Stimulated activated CD4-positive, alpha-beta T cell treated with anti-CD3 and anti-CD28 coated beads, TNF-alpha, amount 100 ng/mL, for 1 hour (primary cell): Measurements from ENCODE around the gene HDGFL2.
"Not testable (repeated sequence)": the region's sequence is repeated elsewhere in the genome, so short reads cannot be mapped to it uniquely, and the experiment has no call there.

Experiments
- DNase-seq, 3 donors: peaks; one replicate each; pipeline ENCODE4 v3.0.0-alpha.2; 2020; ENCODE audit warnings: low read depth in 3 of 3, low spot score in 1 of 3

Gene HDGFL2

DNA sequence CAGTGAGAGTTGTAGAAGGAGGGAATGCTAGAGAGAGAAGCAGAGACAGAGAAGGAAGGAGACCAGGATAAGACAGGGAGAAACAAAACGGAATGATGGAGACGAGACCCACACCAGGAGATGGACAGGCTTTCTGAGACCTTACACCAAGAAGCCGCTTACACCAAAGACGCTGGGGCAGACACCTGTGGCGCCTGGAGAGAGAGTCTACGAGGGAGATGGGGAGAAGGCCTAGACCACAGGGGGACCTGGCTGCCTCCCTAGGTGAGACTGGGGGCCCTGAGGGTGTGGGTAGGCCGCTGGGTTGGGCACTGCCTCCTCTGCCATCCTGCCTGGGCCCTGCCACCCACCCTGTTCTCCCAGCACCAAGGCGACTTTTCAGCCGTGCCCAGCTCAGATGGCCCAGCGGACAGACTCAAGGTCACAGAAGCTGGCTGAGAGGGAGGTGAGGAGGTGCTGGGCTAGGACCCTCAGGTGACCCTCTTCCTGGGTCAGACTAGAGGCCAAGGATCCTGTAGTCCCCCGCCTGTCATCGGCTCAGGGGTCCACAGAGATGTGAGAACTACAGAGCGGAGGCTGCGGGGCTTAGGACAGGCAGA is 57.9 kb downstream of the HDGFL2 start:
- DNase-seq, result no peak

- no peak for DNase-seq
These were observed 59.6 kb downstream of the HDGFL2 start for GRCh38 chr19:4531562-4532165.

- no peak for DNase-seq
These were observed 61.2 kb downstream of the HDGFL2 start for GRCh38 chr19:4533334-4533733.

DNA sequence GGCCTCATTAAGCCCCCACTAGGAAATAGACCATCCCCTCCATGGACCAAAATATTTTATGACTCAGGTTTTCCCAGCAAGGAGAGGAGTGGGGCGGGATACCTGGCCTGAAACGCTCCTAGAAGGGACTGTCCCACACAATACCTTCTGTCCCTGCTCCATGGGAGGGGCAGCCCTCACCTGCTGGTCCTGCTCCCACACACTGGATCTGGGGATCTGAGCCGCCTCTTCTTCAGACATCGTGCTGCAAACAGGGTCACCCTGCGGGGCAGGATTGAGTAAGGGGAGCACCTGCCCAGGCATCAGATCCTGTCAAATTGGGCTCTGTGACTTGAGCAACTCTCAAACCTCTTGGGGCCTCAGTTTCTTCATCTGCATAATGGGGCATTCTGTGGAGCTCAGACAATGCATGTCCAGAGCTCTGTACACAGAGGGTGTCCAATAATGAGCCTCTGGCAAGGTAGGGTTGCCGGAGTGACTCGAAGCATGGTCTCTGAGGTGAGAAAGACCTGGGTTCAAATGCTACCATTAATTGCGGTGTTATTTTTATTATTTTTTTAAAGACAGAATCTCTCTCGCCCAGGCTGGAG is 61.8 kb downstream of the HDGFL2 start:
- no peak for DNase-seq

- DNase-seq, result peak in 1 of 3 donors; percentile 18
These were observed 63.0 kb downstream of the HDGFL2 start, which contains the start of gene PLIN5 for GRCh38 chr19:4534836-4535658. PLIN5 (minus strand) TSS chr19:4535224; CDS start chr19:4534074, 1,150 bp downstream.

GRCh38 chr19:4536798-4537197 is 64.7 kb downstream of the HDGFL2 start:
- no peak for DNase-seq

GRCh38 chr19:4537953-4538600 is 66.0 kb downstream of the HDGFL2 start:
- no peak for DNase-seq

DNA sequence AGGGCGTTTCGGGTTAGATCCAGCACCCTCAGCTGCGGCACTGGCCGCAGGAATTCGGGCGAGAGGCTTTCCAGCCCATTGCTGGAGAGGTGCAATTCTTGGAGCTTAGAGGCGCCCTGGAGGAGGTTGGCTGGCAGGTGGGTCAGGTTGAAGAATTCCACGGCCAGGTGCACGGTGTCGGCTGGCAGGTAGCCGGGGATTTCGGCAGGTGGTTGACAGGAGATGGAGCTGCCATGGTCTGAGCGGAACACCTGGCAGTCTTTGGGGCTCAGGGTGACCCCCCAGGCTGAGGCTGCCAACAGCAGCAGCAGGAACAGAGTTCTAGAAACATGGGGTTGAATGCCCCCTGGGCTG is 66.5 kb downstream of the HDGFL2 start:
- no peak for DNase-seq

DNA sequence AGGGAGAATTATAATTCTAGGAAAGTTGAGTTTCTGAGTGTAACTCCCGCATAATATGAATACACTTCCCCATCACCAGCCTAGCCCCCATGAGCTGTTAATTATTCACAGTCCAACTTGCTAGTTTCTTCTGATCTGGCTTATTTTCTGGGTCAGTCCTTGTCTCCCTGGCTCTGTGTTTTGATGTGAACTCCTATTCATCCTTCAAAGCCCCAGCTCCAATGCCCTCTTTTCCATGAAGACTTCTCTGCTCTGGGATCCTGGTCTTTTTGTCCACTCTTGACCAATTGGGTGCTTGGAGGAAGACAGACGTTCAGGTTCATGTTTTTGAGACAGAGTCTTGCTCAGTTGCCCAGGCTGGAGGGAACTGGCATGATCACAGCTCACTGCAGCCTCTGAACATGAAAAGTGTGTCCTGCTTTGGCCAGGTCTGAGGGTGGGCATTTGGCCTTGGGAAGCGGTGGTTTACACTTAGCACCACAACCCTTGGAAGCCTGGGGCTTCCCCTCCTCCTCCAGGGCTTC is 67.1 kb downstream of the HDGFL2 start:
- DNase-seq, result no peak

GRCh38 chr19:4539693-4540581 is 67.8 kb downstream of the HDGFL2 start, which contains the start of gene LRG1:
LRG1 (minus strand) TSS chr19:4540036; CDS start chr19:4540013, 23 bp downstream.
- no peak for DNase-seq

DNA sequence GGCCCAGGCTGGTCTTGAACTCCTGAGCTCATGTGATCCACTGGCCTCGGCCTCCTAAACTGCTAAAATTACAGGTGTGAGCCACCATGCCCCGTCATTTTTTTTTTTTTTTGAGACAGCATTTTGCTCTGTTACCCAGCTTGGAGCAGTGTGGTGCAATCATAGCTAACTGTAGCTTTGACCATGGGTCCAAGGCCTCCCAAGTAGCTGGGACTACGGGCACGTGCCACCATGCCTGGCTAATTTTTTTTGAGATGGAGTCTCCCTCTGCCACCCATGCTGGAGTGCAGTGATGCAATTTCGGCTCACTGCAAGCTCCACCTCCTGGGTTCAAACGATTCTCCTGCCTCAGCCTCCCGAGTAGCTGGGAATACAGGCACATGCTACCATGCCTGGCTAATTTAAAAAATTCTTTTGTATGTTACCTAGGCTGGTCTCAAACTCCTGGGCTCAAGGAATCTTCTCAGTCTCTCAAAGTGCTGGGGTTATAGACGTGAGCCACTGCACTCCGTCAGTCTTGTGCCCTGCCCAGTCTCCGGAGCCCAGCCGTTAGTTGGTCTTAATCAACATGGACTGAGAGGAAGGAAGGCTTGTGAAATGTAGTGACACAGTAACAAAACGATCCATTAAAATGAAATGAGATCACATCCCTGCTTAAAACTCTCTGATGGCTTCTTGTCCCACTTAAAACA is 69.2 kb downstream of the HDGFL2 start:
- DNase-seq, result no peak

DNA sequence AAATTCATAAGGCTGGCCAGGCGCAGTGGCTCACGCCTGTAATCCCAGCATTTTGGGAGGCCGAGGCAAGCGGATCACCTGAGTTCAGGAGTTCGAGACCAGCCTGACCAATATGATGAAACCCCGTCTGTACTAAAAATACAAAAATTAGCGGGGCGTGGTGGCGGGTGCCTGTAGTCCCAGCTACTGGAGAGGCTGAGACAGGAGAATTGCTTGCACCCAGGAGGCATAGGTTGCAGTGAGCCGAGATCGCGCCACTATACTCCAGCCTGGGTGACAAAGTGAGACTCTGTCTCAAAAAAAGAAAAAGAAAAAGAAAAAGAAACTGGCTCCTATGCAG is 69.7 kb downstream of the HDGFL2 start:
- DNase-seq, result not testable (repeated sequence)

DNA sequence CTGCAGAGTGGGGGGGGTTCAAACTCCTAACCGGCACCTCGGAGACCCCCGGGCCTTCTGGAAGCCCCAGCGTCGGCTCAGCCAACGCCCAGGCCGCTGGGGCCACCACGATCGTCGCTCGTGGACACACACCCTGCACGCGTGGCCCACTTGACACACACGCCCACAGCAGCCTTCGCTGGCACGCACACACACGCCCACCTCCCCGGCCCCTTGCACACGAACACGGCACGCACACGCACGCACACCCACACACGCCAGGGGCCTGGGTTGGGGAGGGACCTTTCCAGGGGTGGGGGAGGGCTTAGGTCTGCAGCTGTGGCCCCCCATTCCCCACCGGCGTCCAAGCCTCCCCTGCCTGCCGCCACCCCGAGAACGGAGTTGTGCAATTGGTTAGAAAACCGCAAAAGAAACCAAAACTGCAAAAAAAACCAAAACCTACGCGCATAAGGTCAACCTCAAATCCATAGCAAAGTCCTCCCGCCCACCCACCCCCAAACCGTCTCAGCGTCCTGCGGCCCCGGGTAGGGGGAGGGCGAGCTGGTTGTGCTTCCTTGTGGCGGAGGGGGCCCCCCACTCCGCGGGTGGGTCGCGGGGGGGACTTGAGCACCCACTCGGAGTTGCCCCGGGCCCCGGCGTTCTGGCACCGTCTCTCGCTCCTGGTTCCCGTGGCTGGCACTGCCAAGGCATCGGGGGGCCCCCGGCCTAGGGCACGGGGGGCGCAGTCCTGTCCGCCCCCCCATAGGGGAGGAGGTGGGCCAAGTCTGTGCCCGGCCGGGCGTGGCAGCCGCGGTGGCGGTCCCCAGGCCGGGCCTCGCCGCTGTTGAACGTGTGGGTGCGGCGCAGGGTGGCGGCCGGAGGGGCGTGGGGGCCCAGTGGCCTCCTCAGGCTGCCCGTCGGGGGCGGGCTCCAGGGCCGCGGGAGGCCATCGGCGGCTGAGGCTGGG is 71.1 kb downstream of the HDGFL2 start:
- no peak for DNase-seq

GRCh38 chr19:4543842-4544647 is 71.9 kb downstream of the HDGFL2 start:
- DNase-seq, result no peak

- no peak for DNase-seq
These were observed 75.5 kb downstream of the HDGFL2 start for GRCh38 chr19:4547303-4548237.

GRCh38 chr19:4548238-4548584 is 76.1 kb downstream of the HDGFL2 start:
- no peak for DNase-seq

GRCh38 chr19:4550018-4550417 is 77.9 kb downstream of the HDGFL2 start:
- DNase-seq, result no peak
